Stimulated activated CD8-positive, alpha-beta memory T cell treated with anti-CD3 and anti-CD28 coated beads, Interleukin-7, amount 100 ng/mL, for 4 hours (primary cell): Measurements from ENCODE around the gene GATA2.

ENCODE experiments used
- DNase-seq, 2 donors: peaks; one replicate each; pipeline ENCODE4 v3.0.0-alpha.2; 2020; ENCODE audit warnings: low read depth in 2 of 2

Gene GATA2

GRCh38 chr3:128473737-128474136 lies 19.3 kb downstream of the GATA2 start:
- no peak for DNase-seq

- no peak for DNase-seq
Measured at GRCh38 chr3:128473180-128473519, 19.9 kb downstream of the GATA2 start.

GRCh38 chr3:128472449-128473179 lies 20.4 kb downstream of the GATA2 start:
- no peak for DNase-seq

GRCh38 chr3:128471720-128472119 lies 21.3 kb downstream of the GATA2 start:
- no peak for DNase-seq

- no peak for DNase-seq
Measured at GRCh38 chr3:128471110-128471509, 21.9 kb downstream of the GATA2 start.

GRCh38 chr3:128470134-128470899 lies 22.7 kb downstream of the GATA2 start:
- no peak for DNase-seq

GRCh38 chr3:128469556-128469955 lies 23.4 kb downstream of the GATA2 start:
- no peak for DNase-seq

GRCh38 chr3:128468791-128469527 lies 24.0 kb downstream of the GATA2 start:
- no peak for DNase-seq

GRCh38 chr3:128468285-128468790 lies 24.7 kb downstream of the GATA2 start:
- no peak for DNase-seq

GRCh38 chr3:128466840-128467541 lies 26.0 kb downstream of the GATA2 start, which contains the start of gene DNAJB8:
Gene DNAJB8 (minus strand): TSS chr3:128466890. CDS start chr3:128463245, 3,645 bp downstream.
- peak; percentile 42 to 43 for DNase-seq

- DNase-seq: no peak
Measured at GRCh38 chr3:128464702-128465101, 28.3 kb downstream of the GATA2 start.

GRCh38 chr3:128464188-128464587 lies 28.8 kb downstream of the GATA2 start:
- DNase-seq: no peak

GRCh38 chr3:128463771-128464170 lies 29.2 kb downstream of the GATA2 start:
- no peak for DNase-seq

- DNase-seq: no peak
Measured at GRCh38 chr3:128463354-128463753, 29.6 kb downstream of the GATA2 start.

- DNase-seq: no peak
Measured at GRCh38 chr3:128462931-128463330, 30.1 kb downstream of the GATA2 start.

- no peak for DNase-seq
Measured at GRCh38 chr3:128462341-128462910, 30.6 kb downstream of the GATA2 start.

GRCh38 chr3:128461731-128462130 lies 31.3 kb downstream of the GATA2 start:
- DNase-seq: no peak

GRCh38 chr3:128459461-128459820 lies 33.6 kb downstream of the GATA2 start:
- no peak for DNase-seq

GRCh38 chr3:128458746-128459460 lies 34.1 kb downstream of the GATA2 start:
- DNase-seq: no peak

- no peak for DNase-seq
Measured at GRCh38 chr3:128457937-128458336, 35.1 kb downstream of the GATA2 start.
